Tibial nerve (tissue), 4 donors: ENCODE results near the gene CCDC149.

Experiments used
- EP300 ChIP-seq, 2 donors: sonication (generic); formaldehyde crosslinking; IDR thresholded peaks; one replicate each; pipeline ENCODE4 v1.6.1; 2017; ENCODE audit warnings: antibody characterized with exemption in 2 of 2, mild to moderate bottlenecking in 1 of 2
- POLR2A ChIP-seq, 2 donors: fragments of 450-650 bp; IDR thresholded peaks; one replicate each; pipeline ENCODE4 v1.6.1; 2017; ENCODE audit warnings: antibody characterized with exemption in 2 of 2, mild to moderate bottlenecking in 2 of 2, moderate library complexity in 2 of 2
- TF ChIP-seq, protein P1 (sequence below), 5 experiments: fragments of 200-600 bp in 3 of 5; fragments of 450-650 bp in 2 of 5; sonication (generic) in 3 of 5; IDR thresholded peaks; one replicate each; pipeline ENCODE4 v1.5.1; 2016 to 2019; ENCODE audit warnings: antibody characterized with exemption in 5 of 5, mild to moderate bottlenecking in 3 of 5, moderate library complexity in 2 of 5

DNA sequence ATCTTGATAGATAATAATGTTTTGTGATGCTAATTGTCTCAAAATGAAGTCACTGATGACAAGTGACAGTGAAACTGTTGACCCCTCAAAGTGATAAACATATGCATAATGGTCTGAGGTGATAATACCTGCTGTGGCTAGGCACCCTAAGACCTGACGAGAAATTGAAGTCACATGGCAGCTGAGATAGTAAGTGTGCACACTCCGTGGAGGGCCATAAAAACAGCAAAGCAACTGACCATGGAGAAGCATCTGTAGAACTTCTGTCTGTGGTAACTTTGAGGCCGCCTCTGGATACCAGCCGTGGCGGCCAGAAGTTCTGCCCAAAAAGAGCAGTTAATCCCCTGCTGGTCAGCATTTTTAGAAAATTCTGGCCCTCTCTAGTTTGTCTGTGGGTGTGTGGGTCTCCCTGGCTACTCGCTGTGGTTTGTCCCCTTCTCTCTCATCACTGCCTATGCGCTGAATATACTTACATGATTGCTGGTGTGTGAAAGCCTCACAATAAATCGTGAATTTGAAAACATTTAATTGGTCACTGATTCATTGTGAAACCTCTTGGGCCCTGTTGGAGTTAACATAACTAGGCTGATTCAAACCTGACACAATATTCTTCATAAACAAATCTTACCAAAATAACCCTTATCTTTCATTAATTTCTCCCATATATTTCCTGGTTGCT is 50.6 kb downstream of the CCDC149 start:
- no peak for TF ChIP-seq POLR2A (IDR thresholded peaks at IDR 0.05)
- TF ChIP-seq, protein P1, sequence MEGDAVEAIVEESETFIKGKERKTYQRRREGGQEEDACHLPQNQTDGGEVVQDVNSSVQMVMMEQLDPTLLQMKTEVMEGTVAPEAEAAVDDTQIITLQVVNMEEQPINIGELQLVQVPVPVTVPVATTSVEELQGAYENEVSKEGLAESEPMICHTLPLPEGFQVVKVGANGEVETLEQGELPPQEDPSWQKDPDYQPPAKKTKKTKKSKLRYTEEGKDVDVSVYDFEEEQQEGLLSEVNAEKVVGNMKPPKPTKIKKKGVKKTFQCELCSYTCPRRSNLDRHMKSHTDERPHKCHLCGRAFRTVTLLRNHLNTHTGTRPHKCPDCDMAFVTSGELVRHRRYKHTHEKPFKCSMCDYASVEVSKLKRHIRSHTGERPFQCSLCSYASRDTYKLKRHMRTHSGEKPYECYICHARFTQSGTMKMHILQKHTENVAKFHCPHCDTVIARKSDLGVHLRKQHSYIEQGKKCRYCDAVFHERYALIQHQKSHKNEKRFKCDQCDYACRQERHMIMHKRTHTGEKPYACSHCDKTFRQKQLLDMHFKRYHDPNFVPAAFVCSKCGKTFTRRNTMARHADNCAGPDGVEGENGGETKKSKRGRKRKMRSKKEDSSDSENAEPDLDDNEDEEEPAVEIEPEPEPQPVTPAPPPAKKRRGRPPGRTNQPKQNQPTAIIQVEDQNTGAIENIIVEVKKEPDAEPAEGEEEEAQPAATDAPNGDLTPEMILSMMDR (IDR thresholded peaks at IDR 0.05), result no peak
- no peak for TF ChIP-seq EP300 (IDR thresholded peaks at IDR 0.05)
